H1 (cell line): ENCODE data around the gene FAM53B. TPM values are rescaled to one million over a fixed set of nuclear protein-coding genes. Genes with fewer than 3 reads are reported as not detected.

ENCODE experiments used
- CTCF ChIA-PET: fragments of 300-600 bp; sonication (Branson Sonifier 250); formaldehyde crosslinking; loops from one replicate; lab custom pipeline; 2021; ENCODE audit not compliant: partially characterized antibody; lab: Charles Lee
- POLR2A ChIA-PET: fragments of 300-600 bp; sonication (Branson Sonifier 250); formaldehyde crosslinking; loops from one replicate; lab custom pipeline; 2021; ENCODE audit warnings: inconsistent platforms; ENCODE audit not compliant: partially characterized antibody; lab: Charles Lee
- DNase-seq, 2 experiments: peaks; one replicate each; pipeline versions ENCODE4 v3.0.0 to v3.0.0-alpha.2; 2010 to 2022; ENCODE audit warnings: low spot score in 2 of 2, low read depth in 1 of 2, mixed read lengths in 1 of 2
- FAIRE-seq: peaks from 2 replicates; lab custom pipeline; 2011; peaks lifted over from hg19 to GRCh38; lab: Jason Lieb, UNC
- H2AFZ ChIP-seq: 2 replicates; pipeline ENCODE4 v1.8.1; 2012; ENCODE audit warnings: low read length, inconsistent platforms
- H2AK5ac ChIP-seq: 2 replicates; pipeline ENCODE4 v1.6.1; 2013; ENCODE audit warnings: low read depth, low read length
- H2BK120ac ChIP-seq: replicated peaks from 2 replicates; pipeline ENCODE3; 2013; ENCODE audit warnings: low read depth, low read length, inconsistent platforms
- H2BK12ac ChIP-seq: 2 replicates; pipeline ENCODE4 v1.6.1; 2013; ENCODE audit warnings: low read depth, low read length
- H2BK15ac ChIP-seq: 2 replicates; pipeline ENCODE4 v1.6.1; 2013; ENCODE audit warnings: low read length
- H2BK20ac ChIP-seq: 2 replicates; pipeline ENCODE4 v1.6.1; 2013; ENCODE audit warnings: low read length
- H2BK5ac ChIP-seq: 2 replicates; pipeline ENCODE4 v1.6.1; 2013; ENCODE audit warnings: low read depth, low read length
- H3K14ac ChIP-seq: 2 replicates; pipeline ENCODE4 v1.6.1; 2013; ENCODE audit warnings: inconsistent platforms; ENCODE audit not compliant: insufficient read length
- H3K18ac ChIP-seq: 2 replicates; pipeline ENCODE4 v1.6.1; 2013; ENCODE audit warnings: low read length; ENCODE audit errors: extremely low read depth
- H3K23ac ChIP-seq: 2 replicates; pipeline ENCODE4 v1.6.1; 2013; ENCODE audit warnings: inconsistent platforms; ENCODE audit not compliant: insufficient read length
- H3K23me2 ChIP-seq: 2 replicates; pipeline ENCODE4 v1.6.1; 2013; ENCODE audit warnings: low read depth, low read length
- H3K27ac ChIP-seq: 2 replicates; pipeline ENCODE4 v1.6.1; 2011; ENCODE audit warnings: low read depth, low read length, inconsistent platforms
- H3K27me3 ChIP-seq, 4 experiments: replicated peaks in 1 of 4; 1 replicate in 1 of 4; 2 replicates in 3 of 4; pipeline versions ENCODE4 v1.6.1 to v1.8.1; 2011 to 2013; ENCODE audit warnings: low read length in 3 of 4, mild to moderate bottlenecking in 3 of 4, inconsistent platforms in 2 of 4, mixed read lengths in 2 of 4, moderate library complexity in 1 of 4; ENCODE audit not compliant: control insufficient read depth in 3 of 4, insufficient read depth in 3 of 4; ENCODE audit errors: extremely low read depth in 1 of 4
- H3K36me3 ChIP-seq, 4 experiments: 2 replicates each; pipeline versions ENCODE4 v1.6.1 to v1.8.1; 2011 to 2013; ENCODE audit warnings: mild to moderate bottlenecking in 4 of 4, low read length in 3 of 4, moderate library complexity in 2 of 4, control low read depth in 1 of 4, inconsistent platforms in 1 of 4; ENCODE audit not compliant: insufficient read depth in 4 of 4, control insufficient read depth in 2 of 4
- H3K4ac ChIP-seq: replicated peaks from 2 replicates; pipeline ENCODE3; 2013; ENCODE audit warnings: low read length, low read depth, mixed read lengths, inconsistent platforms; ENCODE audit not compliant: insufficient read length
- H3K4me1 ChIP-seq, 4 experiments: replicated peaks in 1 of 4; 1 replicate in 1 of 4; 2 replicates in 3 of 4; pipeline versions ENCODE4 v1.6.1 to v1.8.1; 2011 to 2013; ENCODE audit warnings: low read length in 3 of 4, inconsistent platforms in 2 of 4, mixed read lengths in 1 of 4; ENCODE audit not compliant: insufficient read depth in 4 of 4, control insufficient read depth in 3 of 4
- H3K4me2 ChIP-seq, 2 experiments: 2 replicates each; pipeline versions ENCODE4 v1.6.1 to v1.8.1; 2011 to 2013; ENCODE audit warnings: low read depth in 2 of 2, low read length in 2 of 2, control low read depth in 1 of 2, inconsistent platforms in 1 of 2, mild to moderate bottlenecking in 1 of 2; ENCODE audit not compliant: insufficient read depth in 1 of 2
- H3K4me3 ChIP-seq, 4 experiments: fragments of 200-600, 300-600 bp in 1 of 4; sonication (generic), shearing (Covaris generic), sonication (Bioruptor Twin) in 1 of 4; 2 replicates each; pipeline versions ENCODE4 v1.5.1 to v1.8.1; 2011 to 2016; ENCODE audit warnings: low read length in 4 of 4, low read depth in 3 of 4, control low read depth in 2 of 4, inconsistent platforms in 2 of 4, mild to moderate bottlenecking in 2 of 4, mixed read lengths in 1 of 4, moderate library complexity in 1 of 4; ENCODE audit not compliant: insufficient read depth in 2 of 4; ENCODE audit errors: extremely low read depth in 1 of 4
- H3K56ac ChIP-seq: replicated peaks from 2 replicates; pipeline ENCODE3; 2013; ENCODE audit warnings: low read depth, mild to moderate bottlenecking, mixed read lengths, low read length, inconsistent platforms; ENCODE audit not compliant: insufficient read length
- H3K79me1 ChIP-seq: 2 replicates; pipeline ENCODE4 v1.6.1; 2013; ENCODE audit warnings: low read depth, low read length, control low read depth
- H3K79me2 ChIP-seq, 2 experiments: 2 replicates each; pipeline versions ENCODE4 v1.6.1 to v1.8.1; 2012 to 2013; ENCODE audit warnings: low read length in 2 of 2, mild to moderate bottlenecking in 2 of 2, inconsistent platforms in 1 of 2; ENCODE audit not compliant: insufficient read depth in 2 of 2, control insufficient read depth in 1 of 2
- H3K9ac ChIP-seq, 4 experiments: replicated peaks in 1 of 4; 1 replicate in 1 of 4; 2 replicates in 3 of 4; pipeline versions ENCODE4 v1.6.1 to v1.8.1; 2011 to 2013; ENCODE audit warnings: low read depth in 3 of 4, low read length in 3 of 4, control low read depth in 2 of 4, mild to moderate bottlenecking in 2 of 4, moderate library complexity in 2 of 4, inconsistent platforms in 1 of 4; ENCODE audit errors: extremely low read depth in 1 of 4
- H3K9me3 ChIP-seq, 2 experiments: 2 replicates each; pipeline versions ENCODE4 v1.6.1 to v1.8.1; 2012 to 2013; ENCODE audit warnings: mild to moderate bottlenecking in 2 of 2, moderate library complexity in 2 of 2, control low read depth in 1 of 2, inconsistent platforms in 1 of 2, low read depth in 1 of 2, low read length in 1 of 2, mixed read lengths in 1 of 2; ENCODE audit not compliant: insufficient read depth in 2 of 2
- H4K20me1 ChIP-seq, 2 experiments: replicated peaks in 1 of 2; 2 replicates each; pipeline versions ENCODE3 to v1.8.1; 2011 to 2013; ENCODE audit warnings: inconsistent platforms in 2 of 2, low read length in 2 of 2, mild to moderate bottlenecking in 1 of 2; ENCODE audit not compliant: insufficient read depth in 2 of 2, control insufficient read depth in 1 of 2
- H4K5ac ChIP-seq: 2 replicates; pipeline ENCODE4 v1.6.1; 2013; ENCODE audit warnings: low read length, low read depth, mixed read lengths, inconsistent platforms; ENCODE audit not compliant: insufficient read length
- H4K8ac ChIP-seq: 2 replicates; pipeline ENCODE4 v1.8.0; 2013; ENCODE audit warnings: mild to moderate bottlenecking, moderate library complexity, low read length, inconsistent platforms; ENCODE audit not compliant: insufficient read depth; ENCODE audit errors: extremely low read depth
- H4K91ac ChIP-seq: replicated peaks from 2 replicates; pipeline ENCODE3; 2013; ENCODE audit warnings: low read length, mixed read lengths, inconsistent platforms; ENCODE audit not compliant: insufficient read length
- BACH1 ChIP-seq: IDR thresholded peaks from 2 replicates; pipeline ENCODE4 v1.6.1; 2012; ENCODE audit warnings: low read length, improper control_type of control experiment
- BCL11A ChIP-seq, 2 experiments: IDR thresholded peaks; one replicate each; pipeline ENCODE4 v1.6.1; 2011; ENCODE audit warnings: low read depth in 2 of 2, low read length in 2 of 2, mild to moderate bottlenecking in 2 of 2
- CBX8 ChIP-seq: fragments of 300-800, 300-1000 bp; sonication (generic); IDR thresholded peaks from 2 replicates; pipeline ENCODE4 v1.7.1; 2016; ENCODE audit warnings: low read depth, low read length, borderline replicate concordance
- EZH2 ChIP-seq: fragments of 200-600 bp; sonication (generic); IDR thresholded peaks from 2 replicates; pipeline ENCODE4 v1.7.1; 2012; ENCODE audit warnings: low read depth, mild to moderate bottlenecking, moderate library complexity, low read length, inconsistent platforms; ENCODE audit not compliant: severe bottlenecking
- MAX ChIP-seq: IDR thresholded peaks from 2 replicates; pipeline ENCODE4 v1.6.1; 2012; ENCODE audit warnings: inconsistent platforms
- POLR2A ChIP-seq, 2 experiments: IDR thresholded peaks; 1 replicate in 1 of 2; 2 replicates in 1 of 2; pipeline ENCODE4 v1.6.1; 2011; ENCODE audit warnings: low read depth in 2 of 2, low read length in 2 of 2, mild to moderate bottlenecking in 2 of 2; ENCODE audit errors: control extremely low read depth in 1 of 2
- RAD21 ChIP-seq, 2 experiments: IDR thresholded peaks in 1 of 2; conservative IDR thresholded peaks in 1 of 2; 2 replicates each; pipeline ENCODE4 v1.6.1; 2011; ENCODE audit warnings: low read depth in 2 of 2, low read length in 2 of 2, improper control_type of control experiment in 1 of 2, inconsistent platforms in 1 of 2, mild to moderate bottlenecking in 1 of 2, moderate library complexity in 1 of 2
- RNF2 ChIP-seq: fragments of 200-900, 300-1000 bp; sonication (generic); IDR thresholded peaks from 2 replicates; pipeline ENCODE4 v1.7.1; 2016; ENCODE audit warnings: borderline replicate concordance, low read depth, mild to moderate bottlenecking, antibody characterized with exemption, low read length; ENCODE audit not compliant: poor library complexity, severe bottlenecking; ENCODE audit errors: missing control alignments
- SP4 ChIP-seq: IDR thresholded peaks from 2 replicates; pipeline ENCODE4 v1.6.1; 2012; ENCODE audit warnings: low read length, inconsistent platforms
- TAF1 ChIP-seq: IDR thresholded peaks from 2 replicates; pipeline ENCODE4 v1.6.1; 2011; ENCODE audit warnings: mild to moderate bottlenecking, low read depth, low read length
- YY1 ChIP-seq: IDR thresholded peaks from 2 replicates; pipeline ENCODE4 v1.6.1; 2011; ENCODE audit warnings: low read depth, mild to moderate bottlenecking, low read length
- WGBS, 2 experiments: shearing (Covaris generic) in 1 of 2; methylation state at CpG; one replicate each; pipeline versions ENCODE4 v1.1.6 to v1.1.7; 2013 to 2015; ENCODE audit warnings: low lambda C conversion rate in 2 of 2, mixed read lengths in 2 of 2, inconsistent platforms in 1 of 2, low coverage in 1 of 2, missing lambda C conversion rate in 1 of 2; ENCODE audit not compliant: insufficient replicate concordance in 2 of 2, insufficient coverage in 1 of 2, insufficient read length in 1 of 2; ENCODE audit errors: extremely low coverage in 1 of 2, missing lambda C conversion rate in 1 of 2; 5-methylcytosine and 5-hydroxymethylcytosine counted together
- polyA plus RNA-seq, 7 experiments: library from polyadenylated mRNA; depleted of rRNA in 3 of 7; stranded (reverse) in 5 of 7; unstranded in 2 of 7; fragments of >200 nt in 5 of 7; fragments of 200-250 nt in 2 of 7; gene quantifications; 1 replicate in 5 of 7; 2 replicates in 1 of 7; 4 replicates in 1 of 7; pipeline versions ENCODE4 v1.2.1 to v1.2.3, GENCODE V29; 2011 to 2013; ENCODE audit warnings: missing spikeins in 2 of 7, mixed read lengths in 2 of 7
- total RNA-seq: library from RNA; stranded (reverse); fragmentation: NEBNext Ultra II Directional; extraction: Animal tissue kit (Norgen Biotek cat#: 25700); gene quantifications from 2 replicates; pipeline ENCODE4 v1.2.1, GENCODE V29; 2021
- TF ChIP-seq, protein P1 (sequence below): IDR thresholded peaks from 2 replicates; pipeline ENCODE4 v1.6.1; 2012; ENCODE audit warnings: low read length, inconsistent platforms

FAM53B gene
- total and polyA plus RNA-seq, 2 of the 8 experiments (the other 6 are each of a cell fraction or from before 2014, with no cell fraction given) = 5.3 to 14.4 TPM

GRCh38 chr10:124609698-124610097 lies 134.5 kb downstream of the FAM53B start:
- ChIA-PET POLR2A (no interaction called here), CTCF (interaction anchor here (0.7 to 2.0 kb wide), 6 partner anchors 17 to 136 kb away, joined by 3 to 5 read pairs (median 4); no protein-coding TSS in a partner anchor)
- Histone ChIP-seq H3K9ac (no peak overlapping the region), H3K56ac (no peak overlapping the region), H2AFZ (no peak overlapping the region), H3K79me2 (no peaks in the 10 kb centered on the region), H2BK120ac (no peak overlapping the region), H2AK5ac (no peak overlapping the region), H3K4me2 (no peak overlapping the region), H3K27me3 (no peaks in the 10 kb centered on the region; a peak in 1 of 7 replicates), H3K14ac (no peak overlapping the region), H4K5ac (no peak overlapping the region), H4K20me1 (peaks cover 0 to 8% of the 10 kb centered on the region in 2 experiments), H4K91ac (no peak overlapping the region), H3K18ac (no peak overlapping the region), H2BK15ac (no peak overlapping the region), H3K36me3 (no peaks in the 10 kb centered on the region; a peak in 1 of 8 replicates), H3K23me2 (no peaks in the 10 kb centered on the region; the same call in 1 of the 2 replicates), H2BK12ac (no peak overlapping the region), H2BK20ac (no peak overlapping the region), H3K4me1 (peaks cover 0 to 2% (median 0%) of the 10 kb centered on the region in 4 experiments; a peak in 3 of 7 replicates), H2BK5ac (no peak overlapping the region), H3K4ac (no peak overlapping the region), H3K27ac (no peak overlapping the region), H3K9me3 (no peaks in the 10 kb centered on the region), H4K8ac (no peak overlapping the region), H3K23ac (no peak overlapping the region), H3K4me3 (no peak overlapping the region), H3K79me1 (no peaks in the 10 kb centered on the region)
- DNase-seq (no peak), FAIRE-seq (no peak)
- 90% methylated on average over 11 of the region's 11 CpGs; no CpG with 5 or more reads in 1 of the 2 experiments for WGBS, 2 experiments
- TF ChIP-seq RAD21 (IDR thresholded peaks at IDR 0.05 in 1 of 2, conservative IDR thresholded peaks at IDR 0.05 in 1 of 2; ENCODE audit: low read depth in 2 of 2, low read length in 2 of 2) (no peak), TAF1 (no peak), RNF2 (no peak), SP4 (no peak), BCL11A (IDR thresholded peaks at IDR 0.05; ENCODE audit: low read depth in 2 of 2, low read length in 2 of 2) (no peak), CBX8 (no peak), MAX (no peak), BACH1 (no peak), YY1 (no peak), POLR2A (IDR thresholded peaks at IDR 0.05; ENCODE audit: control extremely low read depth in 1 of 2, low read depth in 2 of 2, low read length in 2 of 2) (no peak), EZH2 (no peak)
- TF ChIP-seq, protein P1, sequence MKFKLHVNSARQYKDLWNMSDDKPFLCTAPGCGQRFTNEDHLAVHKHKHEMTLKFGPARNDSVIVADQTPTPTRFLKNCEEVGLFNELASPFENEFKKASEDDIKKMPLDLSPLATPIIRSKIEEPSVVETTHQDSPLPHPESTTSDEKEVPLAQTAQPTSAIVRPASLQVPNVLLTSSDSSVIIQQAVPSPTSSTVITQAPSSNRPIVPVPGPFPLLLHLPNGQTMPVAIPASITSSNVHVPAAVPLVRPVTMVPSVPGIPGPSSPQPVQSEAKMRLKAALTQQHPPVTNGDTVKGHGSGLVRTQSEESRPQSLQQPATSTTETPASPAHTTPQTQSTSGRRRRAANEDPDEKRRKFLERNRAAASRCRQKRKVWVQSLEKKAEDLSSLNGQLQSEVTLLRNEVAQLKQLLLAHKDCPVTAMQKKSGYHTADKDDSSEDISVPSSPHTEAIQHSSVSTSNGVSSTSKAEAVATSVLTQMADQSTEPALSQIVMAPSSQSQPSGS = no peak
